ENCODE data around the gene PACSIN3. TPM values are rescaled to one million over a fixed set of nuclear protein-coding genes. Genes with fewer than 3 reads are reported as not detected.

Gene PACSIN3
- total RNA-seq, 1 donor from 2014 or later = 36.9 TPM

DNA sequence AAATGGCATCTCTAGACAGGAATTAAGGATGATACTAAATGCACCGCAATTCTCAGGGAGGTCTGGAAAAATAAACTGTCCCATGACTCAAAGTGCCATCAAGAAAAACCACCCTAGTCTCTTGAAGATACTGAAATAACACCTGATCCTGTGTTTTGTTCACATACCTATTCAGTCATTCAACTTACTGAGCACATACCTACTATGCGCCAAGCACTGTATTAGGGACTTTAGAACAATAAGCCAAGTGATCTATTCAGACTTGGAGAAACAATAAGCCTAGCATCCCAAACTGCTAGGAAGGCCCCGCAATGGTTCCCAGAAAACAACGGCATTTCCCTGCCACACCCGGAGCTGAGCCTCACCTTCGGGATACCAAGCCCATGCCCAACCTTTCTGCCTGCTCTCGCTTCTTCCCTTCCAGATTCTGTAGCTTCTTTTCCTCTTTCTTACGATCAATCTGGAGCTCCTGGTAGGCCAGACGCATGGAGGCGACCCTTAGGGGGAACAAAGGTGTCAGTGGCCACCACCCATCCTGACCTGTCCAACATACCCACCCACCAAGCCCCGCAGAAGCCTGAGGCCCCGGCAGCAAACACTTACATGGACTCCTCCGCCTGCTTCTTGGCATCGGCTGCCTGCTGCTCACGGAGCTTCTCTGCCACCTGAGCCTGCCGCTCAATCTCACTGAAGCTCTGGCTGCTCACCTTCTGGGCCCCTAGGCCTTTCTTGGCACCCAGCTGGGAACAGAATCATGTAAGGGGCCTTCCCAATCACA lies 15.0 kb downstream of the PACSIN3 start:
- TF ChIP-seq, protein P1, sequence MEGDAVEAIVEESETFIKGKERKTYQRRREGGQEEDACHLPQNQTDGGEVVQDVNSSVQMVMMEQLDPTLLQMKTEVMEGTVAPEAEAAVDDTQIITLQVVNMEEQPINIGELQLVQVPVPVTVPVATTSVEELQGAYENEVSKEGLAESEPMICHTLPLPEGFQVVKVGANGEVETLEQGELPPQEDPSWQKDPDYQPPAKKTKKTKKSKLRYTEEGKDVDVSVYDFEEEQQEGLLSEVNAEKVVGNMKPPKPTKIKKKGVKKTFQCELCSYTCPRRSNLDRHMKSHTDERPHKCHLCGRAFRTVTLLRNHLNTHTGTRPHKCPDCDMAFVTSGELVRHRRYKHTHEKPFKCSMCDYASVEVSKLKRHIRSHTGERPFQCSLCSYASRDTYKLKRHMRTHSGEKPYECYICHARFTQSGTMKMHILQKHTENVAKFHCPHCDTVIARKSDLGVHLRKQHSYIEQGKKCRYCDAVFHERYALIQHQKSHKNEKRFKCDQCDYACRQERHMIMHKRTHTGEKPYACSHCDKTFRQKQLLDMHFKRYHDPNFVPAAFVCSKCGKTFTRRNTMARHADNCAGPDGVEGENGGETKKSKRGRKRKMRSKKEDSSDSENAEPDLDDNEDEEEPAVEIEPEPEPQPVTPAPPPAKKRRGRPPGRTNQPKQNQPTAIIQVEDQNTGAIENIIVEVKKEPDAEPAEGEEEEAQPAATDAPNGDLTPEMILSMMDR (IDR thresholded peaks at IDR 0.05) = no peak
- intact Hi-C loops (cut with DNase I) = no loop called here
- Histone ChIP-seq H3K9me3 (no peaks in the 10 kb centered on the region), H3K27ac (no peak overlapping the region), H3K36me3 (peaks cover 86% of the 10 kb centered on the region), H3K4me1 (peaks cover 14% of the 10 kb centered on the region), H3K4me3 (no peak overlapping the region), H3K27me3 (no peaks in the 10 kb centered on the region)
- no peak for ATAC-seq
- DNase-seq = no peak

GRCh38 chr11:47166368-47166767 lies 19.9 kb downstream of the PACSIN3 start:
- intact Hi-C loops (cut with DNase I) = no loop called here
- TF ChIP-seq, protein P1 (IDR thresholded peaks at IDR 0.05) = no peak
- H3K36me3 ChIP-seq = peaks cover 79% of the 10 kb centered on the region
- H3K27ac ChIP-seq = no peak overlapping the region
- H3K27me3 ChIP-seq = no peaks in the 10 kb centered on the region
- DNase-seq (no peak), ATAC-seq (no peak)
- H3K4me1 ChIP-seq = no peaks in the 10 kb centered on the region
- no peak overlapping the region for H3K4me3 ChIP-seq
- no peaks in the 10 kb centered on the region for H3K9me3 ChIP-seq

DNA sequence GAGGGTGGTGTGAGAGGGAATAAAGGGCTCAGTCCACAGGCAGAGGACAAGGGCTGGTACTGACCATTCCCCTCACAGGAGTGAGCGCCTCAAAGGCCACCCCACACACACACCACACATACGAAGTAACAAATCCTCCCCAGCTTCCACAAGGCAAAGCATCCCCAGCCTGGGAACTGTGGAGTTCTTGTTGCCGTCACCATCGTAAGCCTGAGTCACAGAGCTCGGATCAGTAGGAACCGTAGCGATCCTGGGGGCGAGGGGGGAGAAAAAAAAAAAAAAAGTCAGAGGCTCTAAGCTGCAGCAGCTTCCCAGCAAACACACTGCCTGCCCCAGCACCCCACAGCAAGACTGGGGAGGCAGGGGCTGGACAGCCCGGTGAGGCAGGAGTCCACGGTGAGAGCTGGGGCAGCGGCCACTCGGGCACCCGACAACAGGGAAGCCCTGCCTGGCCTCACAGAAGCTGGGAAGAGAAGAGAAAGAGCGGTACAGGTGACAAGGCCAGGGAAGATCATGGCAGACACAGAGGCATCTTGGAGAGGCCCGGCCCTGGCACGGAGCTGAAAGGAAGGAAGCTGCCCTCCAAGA lies 20.9 kb downstream of the PACSIN3 start:
- H3K9me3 ChIP-seq = no peaks in the 10 kb centered on the region
- H3K36me3 ChIP-seq = peaks cover 69% of the 10 kb centered on the region
- no peak for ATAC-seq
- DNase-seq = no peak
- TF ChIP-seq, protein P1 (IDR thresholded peaks at IDR 0.05) = no peak
- H3K4me1 ChIP-seq = no peaks in the 10 kb centered on the region
- H3K27ac ChIP-seq = no peak overlapping the region
- no peaks in the 10 kb centered on the region for H3K27me3 ChIP-seq
- no peak overlapping the region for H3K4me3 ChIP-seq
- intact Hi-C loops (cut with DNase I) = no loop called here

GRCh38 chr11:47164321-47164720 lies 21.9 kb downstream of the PACSIN3 start:
- Histone ChIP-seq H3K27me3 (no peaks in the 10 kb centered on the region), H3K9me3 (no peaks in the 10 kb centered on the region), H3K4me1 (no peaks in the 10 kb centered on the region), H3K27ac (no peak overlapping the region), H3K36me3 (peaks cover 59% of the 10 kb centered on the region), H3K4me3 (no peak overlapping the region)
- ATAC-seq (no peak), DNase-seq (no peak)
- TF ChIP-seq, protein P1 (IDR thresholded peaks at IDR 0.05) = no peak
- intact Hi-C loops (cut with DNase I) = no loop called here

GRCh38 chr11:47163898-47164297 lies 22.3 kb downstream of the PACSIN3 start:
- DNase-seq = no peak
- H3K4me3 ChIP-seq = no peak overlapping the region
- H3K36me3 ChIP-seq = peaks cover 54% of the 10 kb centered on the region
- no peak overlapping the region for H3K27ac ChIP-seq
- no peaks in the 10 kb centered on the region for H3K4me1 ChIP-seq
- no peaks in the 10 kb centered on the region for H3K9me3 ChIP-seq
- intact Hi-C loops (cut with DNase I) = no loop called here
- TF ChIP-seq, protein P1 (IDR thresholded peaks at IDR 0.05) = no peak
- no peak for ATAC-seq
- H3K27me3 ChIP-seq = no peaks in the 10 kb centered on the region

Data from upper lobe of right lung (tissue), 1 donor.